Astrocyte (in vitro differentiated cells and primary cell): ENCODE results near the gene TPM1. TPM values are rescaled to one million over a fixed set of nuclear protein-coding genes. Genes with fewer than 3 reads are reported as not detected.

ENCODE experiments used
- DNase-seq: peaks from one replicate; pipeline ENCODE4 v3.0.0-alpha.2; 2010; ENCODE audit warnings: low read depth
- FAIRE-seq: peaks from 2 replicates; lab custom pipeline; 2011; peaks lifted over from hg19 to GRCh38; lab: Jason Lieb, UNC
- H2AFZ ChIP-seq: 2 replicates; pipeline ENCODE4 v1.6.0; 2012; ENCODE audit warnings: low read depth, low read length, inconsistent platforms
- H3K27ac ChIP-seq: 2 replicates; pipeline ENCODE4 v1.5.1; 2011; ENCODE audit warnings: low read depth, low read length, inconsistent platforms
- H3K27me3 ChIP-seq: 2 replicates; pipeline ENCODE4 v1.6.0; 2011; ENCODE audit warnings: low read length, inconsistent platforms; ENCODE audit not compliant: insufficient read depth
- H3K36me3 ChIP-seq: 2 replicates; pipeline ENCODE4 v1.5.1; 2011; ENCODE audit warnings: low read length, inconsistent platforms; ENCODE audit not compliant: insufficient read depth
- H3K4me1 ChIP-seq: 2 replicates; pipeline ENCODE4 v1.5.1; 2011; ENCODE audit warnings: low read length, inconsistent platforms; ENCODE audit not compliant: insufficient read depth
- H3K4me2 ChIP-seq: 2 replicates; pipeline ENCODE4 v1.6.0; 2012; ENCODE audit warnings: low read length, inconsistent platforms
- H3K4me3 ChIP-seq: 2 replicates; pipeline ENCODE4 v1.5.1; 2011; ENCODE audit warnings: low read depth, mild to moderate bottlenecking, low read length, inconsistent platforms; ENCODE audit not compliant: insufficient read depth
- H3K79me2 ChIP-seq: 2 replicates; pipeline ENCODE4 v1.6.0; 2012; ENCODE audit warnings: mild to moderate bottlenecking, low read length, inconsistent platforms; ENCODE audit not compliant: insufficient read depth
- H3K9ac ChIP-seq: 2 replicates; pipeline ENCODE4 v1.6.0; 2012; ENCODE audit warnings: mild to moderate bottlenecking, low read length, inconsistent platforms
- H3K9me3 ChIP-seq: 2 replicates; pipeline ENCODE4 v1.5.1; 2012; ENCODE audit warnings: low read depth, mild to moderate bottlenecking, low read length, inconsistent platforms; ENCODE audit not compliant: insufficient read depth
- H4K20me1 ChIP-seq: 2 replicates; pipeline ENCODE4 v1.6.0; 2012; ENCODE audit warnings: low read length, inconsistent platforms; ENCODE audit not compliant: insufficient read depth
- H3K27ac Mint-ChIP-seq: one replicate; pipeline ENCODE4 v1.8.0; 2021; ENCODE audit warnings: mild to moderate bottlenecking, mixed read lengths; ENCODE audit not compliant: unreplicated experiment
- H3K27me3 Mint-ChIP-seq: one replicate; pipeline ENCODE4 v1.8.0; 2021; ENCODE audit warnings: low read depth, mixed read lengths; ENCODE audit not compliant: unreplicated experiment
- H3K36me3 Mint-ChIP-seq: one replicate; pipeline ENCODE4 v1.8.0; 2021; ENCODE audit warnings: low read depth, mixed read lengths; ENCODE audit not compliant: unreplicated experiment
- H3K4me1 Mint-ChIP-seq: one replicate; pipeline ENCODE4 v1.8.0; 2021; ENCODE audit warnings: low read depth, mixed read lengths; ENCODE audit not compliant: unreplicated experiment
- H3K4me3 Mint-ChIP-seq: one replicate; pipeline ENCODE4 v1.8.0; 2021; ENCODE audit warnings: mild to moderate bottlenecking, moderate library complexity, mixed read lengths; ENCODE audit not compliant: unreplicated experiment
- H3K9me3 Mint-ChIP-seq: one replicate; pipeline ENCODE4 v1.8.0; 2021; ENCODE audit warnings: mild to moderate bottlenecking, mixed read lengths; ENCODE audit not compliant: unreplicated experiment
- EZH2 ChIP-seq: IDR thresholded peaks from 2 replicates; pipeline ENCODE4 v1.6.1; 2012; ENCODE audit warnings: mild to moderate bottlenecking, low read length, inconsistent platforms; ENCODE audit not compliant: insufficient read depth
- total RNA-seq: library from RNA; stranded (reverse); gene quantifications from 2 replicates; pipeline ENCODE4 v1.2.1, GENCODE V29; 2021
- TF ChIP-seq, protein P1 (sequence below): IDR thresholded peaks from 2 replicates; pipeline ENCODE4 v1.5.1; 2011; ENCODE audit warnings: low read depth, mild to moderate bottlenecking, inconsistent platforms, low read length, moderate library complexity; ENCODE audit not compliant: insufficient read depth

The TPM1 gene
- total RNA-seq, 1 donor from 2014 or later = 2,922 TPM

DNA sequence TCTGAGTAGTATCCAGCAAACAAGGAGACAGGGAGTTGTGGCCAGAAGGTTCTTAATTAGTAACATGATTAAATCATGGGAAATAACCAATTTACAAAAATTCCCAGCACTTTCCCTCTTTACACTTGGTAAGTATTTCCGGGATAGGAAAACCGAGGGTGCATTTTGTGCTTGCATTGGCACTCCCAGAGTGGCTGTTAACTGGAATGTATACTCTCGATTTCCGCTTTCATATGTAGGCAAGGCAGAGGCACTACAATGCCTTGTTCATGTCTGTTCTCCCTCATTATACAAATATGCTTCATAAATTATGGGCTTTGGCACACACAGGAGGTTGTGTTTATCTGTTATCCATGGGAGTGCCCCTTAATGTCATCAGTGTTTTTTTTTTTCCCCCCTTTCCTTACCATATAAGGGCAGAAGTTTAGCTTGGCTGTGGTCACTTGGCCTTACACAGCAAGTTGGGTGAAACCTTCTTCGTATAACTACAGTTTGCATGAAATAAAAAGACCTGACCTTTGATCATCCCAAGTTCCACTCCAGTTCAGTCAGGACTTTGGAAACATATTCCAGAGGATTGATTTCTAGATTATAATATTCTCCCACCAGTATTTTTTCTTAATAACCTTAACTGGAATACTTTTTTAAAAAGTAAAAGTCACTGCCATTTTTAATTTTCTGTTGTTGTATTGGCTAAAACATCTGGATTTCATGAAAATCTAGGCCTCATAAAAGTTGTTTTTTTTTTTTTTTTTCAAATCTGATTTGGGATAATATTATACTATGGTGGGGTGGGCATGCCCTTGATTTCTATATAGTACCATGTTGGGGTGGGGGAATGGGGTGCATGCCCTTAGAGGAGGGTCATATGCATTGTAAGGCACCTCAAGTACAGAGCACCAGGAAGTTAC, 8.9 kb downstream of the TPM1 start:
- H3K27ac ChIP-seq = peak overlapping the region; percentile 92

DNA sequence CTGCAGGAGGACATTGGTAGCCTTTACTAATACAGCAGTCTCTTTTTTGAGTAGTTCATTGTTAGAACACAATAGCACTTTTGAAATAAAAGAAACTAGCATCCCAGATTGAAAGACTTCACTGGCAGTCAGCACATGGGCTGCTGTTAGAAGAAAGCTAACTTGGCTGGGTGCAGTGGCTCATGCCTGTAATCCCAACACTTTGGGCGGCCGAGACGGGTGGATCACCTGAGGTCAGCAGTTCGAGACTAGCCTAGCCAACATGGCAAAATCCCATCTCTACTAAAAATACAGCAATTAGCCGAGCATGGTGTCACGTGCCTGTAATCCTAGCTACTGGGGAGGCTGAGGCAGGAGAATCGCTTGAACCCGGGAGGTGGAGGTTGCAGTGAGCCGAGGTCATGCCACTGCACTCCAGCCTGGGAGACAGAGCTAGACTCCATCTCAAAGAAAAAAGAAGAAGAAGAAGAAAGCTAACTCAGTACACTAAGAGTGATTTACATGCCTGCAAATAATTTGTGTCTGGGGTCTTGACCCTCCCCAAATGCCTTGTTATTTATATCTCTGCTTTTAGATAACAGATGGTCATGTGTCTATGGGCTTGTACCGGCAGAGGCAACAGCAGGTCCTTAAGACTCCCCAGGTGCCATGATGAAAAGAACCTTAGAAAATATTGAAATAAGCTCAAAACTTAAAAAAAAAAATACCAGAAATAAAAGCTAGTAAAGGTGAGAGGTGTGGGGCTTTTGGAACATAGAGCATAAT, 9.7 kb downstream of the TPM1 start:
- Histone ChIP-seq H3K27me3 (no peaks in the 10 kb centered on the region), H3K9me3 (no peaks in the 10 kb centered on the region), H3K9ac (peak overlapping the region; percentile 21), H3K4me2 (peak overlapping the region; percentile 92), H3K79me2 (peaks cover 88% of the 10 kb centered on the region), H3K27ac (peak overlapping the region; percentile 42), H2AFZ (no peak overlapping the region), H3K4me1 (peaks cover 65% of the 10 kb centered on the region), H3K36me3 (peaks cover 74% of the 10 kb centered on the region), H3K4me3 (no peak overlapping the region), H4K20me1 (peaks cover 93% of the 10 kb centered on the region)
- Mint-ChIP-seq H3K36me3 (peaks cover 22% of the 10 kb centered on the region), H3K4me1 (peaks cover 49% of the 10 kb centered on the region), H3K4me3 (peak overlapping the region; percentile 84), H3K9me3 (no peaks in the 10 kb centered on the region), H3K27ac (peak overlapping the region; percentile 86), H3K27me3 (no peaks in the 10 kb centered on the region)
- DNase-seq = no peak
- no peak for TF ChIP-seq EZH2
- TF ChIP-seq, protein P1, sequence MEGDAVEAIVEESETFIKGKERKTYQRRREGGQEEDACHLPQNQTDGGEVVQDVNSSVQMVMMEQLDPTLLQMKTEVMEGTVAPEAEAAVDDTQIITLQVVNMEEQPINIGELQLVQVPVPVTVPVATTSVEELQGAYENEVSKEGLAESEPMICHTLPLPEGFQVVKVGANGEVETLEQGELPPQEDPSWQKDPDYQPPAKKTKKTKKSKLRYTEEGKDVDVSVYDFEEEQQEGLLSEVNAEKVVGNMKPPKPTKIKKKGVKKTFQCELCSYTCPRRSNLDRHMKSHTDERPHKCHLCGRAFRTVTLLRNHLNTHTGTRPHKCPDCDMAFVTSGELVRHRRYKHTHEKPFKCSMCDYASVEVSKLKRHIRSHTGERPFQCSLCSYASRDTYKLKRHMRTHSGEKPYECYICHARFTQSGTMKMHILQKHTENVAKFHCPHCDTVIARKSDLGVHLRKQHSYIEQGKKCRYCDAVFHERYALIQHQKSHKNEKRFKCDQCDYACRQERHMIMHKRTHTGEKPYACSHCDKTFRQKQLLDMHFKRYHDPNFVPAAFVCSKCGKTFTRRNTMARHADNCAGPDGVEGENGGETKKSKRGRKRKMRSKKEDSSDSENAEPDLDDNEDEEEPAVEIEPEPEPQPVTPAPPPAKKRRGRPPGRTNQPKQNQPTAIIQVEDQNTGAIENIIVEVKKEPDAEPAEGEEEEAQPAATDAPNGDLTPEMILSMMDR = no peak
- no peak for FAIRE-seq

More for the DNA sequence above, 8.9 kb downstream of the TPM1 start:
- Mint-ChIP-seq H3K27ac (peak overlapping the region; percentile 86), H3K36me3 (peaks cover 24% of the 10 kb centered on the region), H3K4me3 (peak overlapping the region; percentile 84), H3K27me3 (no peaks in the 10 kb centered on the region), H3K9me3 (no peaks in the 10 kb centered on the region), H3K4me1 (peaks cover 44% of the 10 kb centered on the region)
- peaks cover 93% of the 10 kb centered on the region for H4K20me1 ChIP-seq
- H3K79me2 ChIP-seq = peaks cover 89% of the 10 kb centered on the region
- peak overlapping the region; percentile 6 for H3K4me3 ChIP-seq
- H3K4me2 ChIP-seq = peak overlapping the region; percentile 92
- peak overlapping the region; percentile 100 for H3K9ac ChIP-seq
- H2AFZ ChIP-seq = no peak overlapping the region
- FAIRE-seq = no peak
- TF ChIP-seq EZH2 = no peak
- TF ChIP-seq, protein P1 = no peak
- DNase-seq = peak; percentile 81
- peaks cover 74% of the 10 kb centered on the region for H3K4me1 ChIP-seq
- no peaks in the 10 kb centered on the region for H3K9me3 ChIP-seq
- H3K36me3 ChIP-seq = peaks cover 74% of the 10 kb centered on the region
- H3K27me3 ChIP-seq = no peaks in the 10 kb centered on the region
